ACC112 (cell line): ENCODE measurements around the gene CYP27C1.
"Not testable (repeated sequence)": the region's sequence is repeated elsewhere in the genome, so short reads cannot be mapped to it uniquely, and the experiment has no call there.

Experiments used
- H2AFZ ChIP-seq: fragments of 200-600 bp; sonication (generic); one replicate; pipeline ENCODE4 v1.6.0; 2017; ENCODE audit warnings: antibody characterized with exemption, low read length; ENCODE audit not compliant: unreplicated experiment
- H3K27ac ChIP-seq: fragments of 200-600 bp; sonication (generic); 2 replicates; pipeline ENCODE4 v1.5.1; 2014; ENCODE audit warnings: low read depth, mild to moderate bottlenecking, antibody characterized with exemption, low read length, moderate library complexity
- H3K27me3 ChIP-seq: fragments of 200-600 bp; sonication (generic); 2 replicates; pipeline ENCODE4 v1.6.1; 2014; ENCODE audit warnings: mild to moderate bottlenecking, antibody characterized with exemption, low read length, moderate library complexity, mixed read lengths; ENCODE audit not compliant: insufficient read depth
- H3K36me3 ChIP-seq: fragments of 200-600 bp; sonication (generic); 2 replicates; pipeline ENCODE4 v1.6.1; 2016; ENCODE audit warnings: mild to moderate bottlenecking, antibody characterized with exemption, low read length, moderate library complexity, mixed read lengths; ENCODE audit not compliant: insufficient read depth
- H3K4me1 ChIP-seq: fragments of 200-600 bp; sonication (generic); one replicate; pipeline ENCODE4 v1.6.1; 2016; ENCODE audit warnings: low read length, mixed read lengths; ENCODE audit not compliant: insufficient read depth, unreplicated experiment, control insufficient read depth
- H3K4me3 ChIP-seq: fragments of 200-600 bp; sonication (generic); 2 replicates; pipeline ENCODE4 v1.5.1; 2014; ENCODE audit warnings: mild to moderate bottlenecking, low read depth, low read length
- H3K79me2 ChIP-seq: fragments of 200-600 bp; sonication (generic); one replicate; pipeline ENCODE4 v1.6.0; 2016; ENCODE audit warnings: low read length; ENCODE audit not compliant: control insufficient read depth, unreplicated experiment, insufficient read depth

CYP27C1 gene

DNA sequence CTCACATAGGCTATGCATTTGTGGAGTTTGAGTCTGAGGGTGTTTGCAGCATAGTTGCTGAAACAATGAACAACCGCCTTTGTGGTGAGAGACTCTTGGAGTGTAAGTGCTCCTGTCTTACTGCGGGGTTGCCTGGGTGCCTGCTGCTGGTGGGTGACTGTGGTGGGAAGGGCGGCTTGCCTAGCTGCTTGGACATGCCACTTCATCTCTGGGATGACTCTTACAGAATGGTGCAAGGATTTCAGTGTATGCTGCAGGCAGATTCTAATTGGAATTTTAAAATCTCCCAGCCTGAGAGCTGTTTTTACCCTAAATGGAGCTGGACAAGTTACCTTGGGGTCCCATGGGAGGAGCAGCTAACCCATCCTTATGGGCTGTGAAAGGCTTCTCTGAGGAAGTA is 50.1 kb downstream of the CYP27C1 start:
- no peaks in the 10 kb centered on the region for H3K27me3 ChIP-seq
- no peaks in the 10 kb centered on the region for H3K79me2 ChIP-seq

DNA sequence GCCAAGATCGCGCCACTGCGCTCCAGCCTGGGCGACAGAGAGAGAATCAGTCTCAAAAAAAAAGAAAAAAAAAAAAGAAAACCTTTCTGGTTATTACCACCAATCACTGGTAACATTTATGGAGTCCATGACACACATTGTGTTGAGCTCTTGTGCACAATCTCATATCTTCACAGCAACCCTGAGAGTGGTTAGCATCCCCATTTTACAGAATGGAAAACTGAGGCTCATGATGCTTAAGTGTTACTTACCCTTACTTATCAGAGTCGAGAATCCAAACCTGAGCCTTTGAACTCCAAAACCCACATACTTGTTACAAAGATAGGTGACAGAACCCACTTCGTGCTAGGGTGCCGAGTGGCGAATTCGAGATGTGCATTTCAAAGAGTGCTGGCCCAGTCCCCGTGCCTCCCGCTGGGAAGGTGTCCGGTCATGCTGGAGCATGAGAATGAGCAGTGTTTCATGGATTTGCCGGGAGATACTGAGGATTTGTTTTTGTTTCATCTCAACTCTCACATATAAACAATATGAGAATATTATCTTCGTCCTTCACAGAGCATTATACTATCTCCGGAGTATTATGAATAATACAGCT is 50.9 kb downstream of the CYP27C1 start:
- H3K4me3 ChIP-seq, result no peak overlapping the region
- no peaks in the 10 kb centered on the region for H3K36me3 ChIP-seq
- H3K27me3 ChIP-seq, result no peaks in the 10 kb centered on the region
- no peaks in the 10 kb centered on the region for H3K79me2 ChIP-seq
- H3K4me1 ChIP-seq, result peaks cover 16% of the 10 kb centered on the region
- no peak overlapping the region for H3K27ac ChIP-seq
- no peak overlapping the region for H2AFZ ChIP-seq

More for the DNA sequence above, 50.1 kb downstream of the CYP27C1 start:
- Histone ChIP-seq H3K36me3 (no peaks in the 10 kb centered on the region), H3K4me3 (no peak overlapping the region), H3K27ac (no peak overlapping the region), H2AFZ (no peak overlapping the region), H3K4me1 (peaks cover 24% of the 10 kb centered on the region)

DNA sequence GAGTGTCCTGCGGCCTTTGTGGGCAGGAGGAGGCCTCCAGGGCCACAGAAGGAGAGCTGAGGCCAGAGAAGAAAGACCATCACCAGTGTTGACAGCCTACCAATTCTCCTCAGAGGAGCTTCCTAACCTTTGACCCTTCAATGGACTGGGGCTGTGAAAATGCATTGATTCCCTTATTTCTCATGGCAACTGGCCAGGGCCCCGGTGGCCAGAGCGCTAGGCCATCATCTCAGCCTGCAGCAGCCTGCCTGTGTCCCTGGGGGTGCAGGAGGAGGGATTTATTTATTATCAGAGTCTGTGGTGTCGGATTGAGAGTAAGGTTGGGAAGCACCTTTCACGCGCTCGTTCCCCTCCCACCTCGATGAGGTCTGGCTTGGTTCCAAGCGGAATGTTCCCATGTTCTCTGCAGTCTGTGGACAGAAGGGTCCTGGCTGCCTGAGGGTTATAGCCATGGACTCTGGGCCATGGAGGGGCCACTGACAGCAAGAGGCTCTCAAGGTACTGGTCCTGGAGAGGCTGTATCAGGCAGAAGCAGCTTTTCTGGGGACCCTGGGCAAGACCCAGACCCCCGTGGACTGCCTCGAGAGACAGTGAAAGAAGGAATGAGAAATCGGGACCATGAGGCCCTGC is 53.8 kb downstream of the CYP27C1 start:
- Histone ChIP-seq H3K4me3 (no peak overlapping the region), H3K27ac (no peak overlapping the region), H3K79me2 (no peaks in the 10 kb centered on the region), H3K36me3 (no peaks in the 10 kb centered on the region), H3K27me3 (no peaks in the 10 kb centered on the region), H2AFZ (no peak overlapping the region), H3K4me1 (no peaks in the 10 kb centered on the region)

DNA sequence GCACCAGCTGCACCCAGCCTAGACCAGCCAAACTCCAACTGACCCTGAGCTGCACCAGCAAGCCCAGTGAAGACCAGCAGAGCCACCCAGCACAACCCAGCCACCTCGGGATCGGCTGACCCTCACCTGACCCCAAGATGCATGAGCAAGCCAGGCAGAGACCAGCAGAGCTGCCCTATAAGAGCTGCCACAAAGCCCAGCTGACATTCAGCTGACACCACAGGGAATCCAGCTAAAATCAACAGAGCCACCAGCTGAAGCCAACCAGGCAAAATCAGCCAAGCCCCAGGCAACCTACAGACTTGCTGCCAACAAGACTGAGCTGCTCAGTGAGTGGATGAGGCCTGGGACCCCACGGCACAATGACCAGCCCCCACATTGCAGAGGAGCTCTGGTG is 54.6 kb downstream of the CYP27C1 start:
- H3K27me3 ChIP-seq, result no peaks in the 10 kb centered on the region
- H3K36me3 ChIP-seq, result no peaks in the 10 kb centered on the region
- H3K4me3 ChIP-seq, result no peak overlapping the region
- no peaks in the 10 kb centered on the region for H3K4me1 ChIP-seq
- no peak overlapping the region for H3K27ac ChIP-seq
- no peak overlapping the region for H2AFZ ChIP-seq
- no peaks in the 10 kb centered on the region for H3K79me2 ChIP-seq

DNA sequence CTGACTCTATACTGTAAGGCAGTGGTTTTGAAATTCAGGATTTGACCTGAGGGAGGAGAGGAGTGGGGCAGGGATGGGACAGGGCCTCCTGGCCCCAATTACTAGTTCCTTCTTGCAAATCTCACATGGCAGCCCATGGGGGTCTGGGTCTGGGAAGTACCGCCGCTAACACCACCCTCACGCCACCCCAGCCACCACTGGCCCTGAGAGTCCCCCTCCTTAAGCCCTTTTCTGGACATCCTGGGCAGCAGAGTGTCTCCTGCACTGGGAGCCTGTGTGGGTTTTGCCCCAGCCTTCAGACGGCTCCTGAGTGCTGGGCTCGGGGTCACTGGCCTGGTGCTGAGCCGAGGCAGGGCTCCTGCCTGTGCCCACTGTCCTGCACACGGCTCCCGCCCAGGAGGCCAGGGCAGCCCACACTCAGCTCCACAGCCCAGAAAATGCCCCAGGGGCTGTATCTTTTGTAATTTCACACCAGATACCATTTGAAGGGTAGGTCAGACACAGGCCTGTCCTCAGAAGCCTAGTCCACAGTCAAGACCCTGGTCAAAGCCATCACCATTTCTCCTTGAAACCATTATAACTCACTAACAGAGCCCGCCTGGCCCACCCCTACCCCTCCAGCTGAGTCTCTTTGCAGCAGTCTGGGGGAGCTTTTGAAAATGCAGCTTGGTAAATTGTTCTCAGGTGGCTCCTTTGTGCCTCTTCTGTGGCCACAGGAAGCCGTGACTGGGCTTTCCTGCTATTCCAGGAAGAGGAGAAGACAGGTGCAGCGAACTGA is 55.1 kb downstream of the CYP27C1 start:
- no peak overlapping the region for H3K27ac ChIP-seq
- no peak overlapping the region for H2AFZ ChIP-seq
- H3K4me1 ChIP-seq, result no peaks in the 10 kb centered on the region
- no peaks in the 10 kb centered on the region for H3K36me3 ChIP-seq
- no peak overlapping the region for H3K4me3 ChIP-seq
- no peaks in the 10 kb centered on the region for H3K79me2 ChIP-seq
- no peaks in the 10 kb centered on the region for H3K27me3 ChIP-seq

DNA sequence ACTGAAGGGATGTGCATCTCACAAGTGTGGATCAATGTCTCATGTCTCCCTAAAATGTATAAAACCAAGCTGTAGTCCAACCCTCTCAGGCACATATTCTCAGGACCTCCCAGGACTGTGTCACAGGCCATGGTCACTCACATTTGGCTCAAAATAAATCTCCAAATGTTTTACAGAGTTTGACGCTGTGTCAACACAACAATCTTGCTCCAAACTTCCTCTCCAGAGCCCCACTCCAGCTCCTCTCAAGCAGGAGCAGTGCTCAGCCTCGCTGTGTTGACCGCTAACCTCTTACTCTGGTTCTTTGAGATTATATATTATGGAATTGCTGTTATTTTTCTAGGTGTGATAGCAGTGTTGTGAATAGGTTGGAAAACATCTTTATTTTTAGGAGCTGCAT is 56.2 kb downstream of the CYP27C1 start:
- no peak overlapping the region for H3K27ac ChIP-seq
- no peaks in the 10 kb centered on the region for H3K36me3 ChIP-seq
- no peaks in the 10 kb centered on the region for H3K4me1 ChIP-seq
- H3K4me3 ChIP-seq, result no peak overlapping the region
- no peak overlapping the region for H2AFZ ChIP-seq
- no peaks in the 10 kb centered on the region for H3K79me2 ChIP-seq
- H3K27me3 ChIP-seq, result no peaks in the 10 kb centered on the region

DNA sequence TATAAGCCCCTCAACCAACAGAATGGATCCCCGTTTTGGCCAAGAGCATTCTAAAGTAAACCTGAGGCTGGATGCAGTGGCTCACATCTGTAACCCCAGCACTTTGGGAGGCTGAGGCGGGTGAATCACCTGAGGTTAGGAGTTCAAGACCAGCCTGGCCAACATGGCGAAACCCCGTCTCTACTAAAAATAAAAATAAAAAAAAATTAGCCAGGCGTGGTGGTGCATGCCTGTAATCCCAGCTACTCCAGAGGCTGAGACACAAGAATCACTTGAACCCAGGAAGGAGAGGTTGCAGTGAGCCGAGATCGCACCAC is 57.1 kb downstream of the CYP27C1 start:
- H3K27ac ChIP-seq, H3K36me3 ChIP-seq, H3K27me3 ChIP-seq, H3K4me1 ChIP-seq, H3K79me2 ChIP-seq, H2AFZ ChIP-seq, H3K4me3 ChIP-seq: not testable (repeated sequence)

DNA sequence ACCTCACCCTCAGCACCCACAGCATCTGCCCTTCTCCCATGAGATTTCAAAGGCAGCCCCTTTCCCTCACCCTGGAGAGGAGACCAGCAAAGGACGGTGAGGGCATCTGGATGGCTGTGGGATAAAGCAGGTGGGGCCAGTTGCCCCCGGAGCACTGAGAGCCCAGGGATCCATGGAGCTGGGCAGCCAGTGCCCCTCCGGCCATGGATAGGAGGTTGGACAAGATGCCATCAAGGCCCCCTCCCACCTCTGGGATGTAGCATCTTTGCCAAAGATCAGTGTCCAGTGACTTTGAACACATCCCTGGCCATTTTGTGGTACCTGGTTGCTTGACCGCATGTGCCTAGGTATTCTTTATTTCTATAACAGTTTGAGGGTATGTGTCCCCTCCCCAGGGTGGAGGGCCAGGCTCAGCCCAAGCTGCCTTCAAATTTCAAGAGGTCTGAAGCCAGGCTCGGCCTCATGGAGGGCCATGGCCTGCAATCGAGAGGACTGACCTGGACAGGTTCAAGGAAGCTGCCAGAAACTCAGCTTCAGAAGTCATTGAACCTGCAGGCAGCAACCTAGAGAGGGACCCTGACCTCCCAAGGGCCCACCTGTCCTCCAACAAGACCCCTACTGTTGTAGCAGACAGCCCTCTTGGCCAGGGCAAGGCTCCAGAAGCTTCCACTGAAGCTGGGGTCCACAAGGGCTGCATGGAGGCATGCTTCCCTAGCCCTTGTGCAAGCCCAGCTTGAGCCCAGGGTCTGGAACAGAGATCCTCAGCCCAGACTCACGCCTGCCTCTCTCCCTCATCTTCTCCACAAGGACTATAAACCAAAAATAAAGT is 57.6 kb downstream of the CYP27C1 start:
- no peak overlapping the region for H3K27ac ChIP-seq
- no peaks in the 10 kb centered on the region for H3K79me2 ChIP-seq
- H3K36me3 ChIP-seq, result no peaks in the 10 kb centered on the region
- H3K4me3 ChIP-seq, result no peak overlapping the region
- H3K4me1 ChIP-seq, result no peaks in the 10 kb centered on the region
- H3K27me3 ChIP-seq, result no peaks in the 10 kb centered on the region
- H2AFZ ChIP-seq, result no peak overlapping the region

DNA sequence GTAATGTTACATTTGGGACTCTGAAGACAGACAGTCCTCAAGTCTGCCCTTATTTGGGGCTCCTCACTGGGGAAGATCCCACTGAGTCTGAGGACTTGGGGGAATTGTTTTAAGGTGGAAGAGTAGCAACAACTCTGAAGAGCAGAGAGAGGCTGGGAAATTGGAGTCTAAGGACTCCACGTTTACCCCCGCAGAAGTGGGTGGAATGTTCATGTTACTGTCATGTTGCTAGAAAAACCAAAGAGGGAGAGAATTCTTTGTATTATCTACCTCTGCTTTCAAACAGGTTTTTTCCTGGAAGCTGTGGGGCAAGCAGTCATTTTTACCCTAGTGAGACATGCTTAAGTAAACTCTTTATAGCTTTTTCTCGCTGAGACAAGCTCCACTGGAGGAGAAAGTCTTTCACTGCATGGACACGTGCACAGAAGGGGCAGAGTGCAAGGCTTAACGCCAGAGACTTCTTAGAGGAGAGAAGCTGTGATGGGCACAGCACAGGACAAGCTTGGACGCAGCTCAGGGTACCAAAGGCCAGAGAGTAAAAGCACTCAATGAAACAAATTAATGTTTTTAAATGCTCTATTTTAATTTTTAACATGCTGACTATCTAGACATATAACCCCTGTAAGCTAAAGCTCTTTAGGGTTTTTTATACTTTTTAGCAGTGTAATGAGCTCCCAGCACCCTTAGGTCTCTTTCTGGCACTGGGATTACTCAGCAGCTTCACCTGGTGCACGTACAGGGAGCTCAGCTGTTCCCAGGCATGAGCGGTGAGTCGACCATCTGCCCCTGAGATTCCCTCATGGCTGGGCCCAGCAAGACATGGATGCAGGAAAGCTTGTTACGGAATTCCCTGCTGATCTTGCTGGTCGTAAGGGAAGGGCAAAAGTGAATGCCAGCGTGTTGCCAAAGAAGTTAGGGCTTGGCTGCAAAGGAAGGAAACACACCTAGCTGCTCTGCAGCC is 58.6 kb downstream of the CYP27C1 start:
- H3K27ac ChIP-seq, result no peak overlapping the region
- H3K79me2 ChIP-seq, result no peaks in the 10 kb centered on the region
- no peaks in the 10 kb centered on the region for H3K4me1 ChIP-seq
- no peak overlapping the region for H2AFZ ChIP-seq
- no peaks in the 10 kb centered on the region for H3K36me3 ChIP-seq
- no peak overlapping the region for H3K4me3 ChIP-seq
- no peaks in the 10 kb centered on the region for H3K27me3 ChIP-seq

DNA sequence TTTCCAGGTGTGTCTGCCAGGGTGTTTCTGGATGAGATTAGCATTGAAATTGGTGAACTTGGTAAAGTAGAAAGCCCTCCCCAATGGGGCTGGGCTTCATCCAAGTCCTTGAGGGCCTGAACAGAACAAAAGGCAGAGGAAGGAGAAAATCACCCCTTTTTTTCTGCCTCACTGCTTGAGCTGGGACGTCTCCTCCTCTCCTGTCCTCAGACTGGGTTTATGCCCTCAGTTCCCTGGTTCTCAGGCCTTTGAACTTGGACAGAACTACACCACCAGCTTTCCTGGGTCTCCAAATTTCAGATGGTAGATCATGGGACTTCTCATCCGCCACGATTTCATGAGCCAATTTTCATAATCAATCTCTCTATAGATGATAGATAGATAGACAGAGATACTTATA is 59.4 kb downstream of the CYP27C1 start:
- H3K4me3 ChIP-seq, result no peak overlapping the region
- H3K4me1 ChIP-seq, result peaks cover 6% of the 10 kb centered on the region

More for the DNA sequence above, 59.4 kb downstream of the CYP27C1 start:
- no peak overlapping the region for H2AFZ ChIP-seq
- no peak overlapping the region for H3K27ac ChIP-seq
- H3K79me2 ChIP-seq, result no peaks in the 10 kb centered on the region
- H3K36me3 ChIP-seq, result no peaks in the 10 kb centered on the region
- no peaks in the 10 kb centered on the region for H3K27me3 ChIP-seq
